Adrenal gland (tissue), 12 donors: Measurements from ENCODE around the gene SLC29A1. TPM values are rescaled to one million over a fixed set of nuclear protein-coding genes. Genes with fewer than 3 reads are reported as not detected.

Source experiments
- DNase-seq, 7 donors: peaks; one replicate each; pipeline ENCODE4 v3.0.0-alpha.2; 2019 to 2020
- H3K27ac ChIP-seq, 5 donors: fragments of 200-600 bp; sonication (generic) in 4 of 5; 1 replicate in 3 of 5; 2 replicates in 2 of 5; pipeline versions ENCODE4 v1.5.1 to v1.8.0; 2016 to 2020; ENCODE audit warnings: mild to moderate bottlenecking in 1 of 5
- H3K27me3 ChIP-seq: fragments of 200-600 bp; 2 replicates; pipeline ENCODE4 v1.8.0; 2021
- H3K36me3 ChIP-seq, 2 donors: fragments of 200-600 bp; replicated peaks in 1 of 2; 1 replicate in 1 of 2; 2 replicates in 1 of 2; pipeline versions ENCODE4 v1.5.1 to v1.8.0; 2018 to 2022
- H3K4me1 ChIP-seq, 2 donors: fragments of 200-600 bp; replicated peaks in 1 of 2; 1 replicate in 1 of 2; 2 replicates in 1 of 2; pipeline versions ENCODE4 v1.5.1 to v1.8.0; 2018 to 2021
- H3K4me3 ChIP-seq, 4 donors: fragments of 200-600 bp; sonication (generic) in 3 of 4; one replicate each; pipeline ENCODE4 v1.5.1; 2016 to 2018
- H3K9me3 ChIP-seq, 3 donors: fragments of 200-600 bp; sonication (generic) in 1 of 3; replicated peaks in 1 of 3; 1 replicate in 2 of 3; 2 replicates in 1 of 3; pipeline versions ENCODE4 v1.5.1 to v1.8.0; 2016 to 2021
- POLR2A ChIP-seq, 2 donors: fragments of 450-650 bp; IDR thresholded peaks; one replicate each; pipeline ENCODE4 v1.6.1; 2017; ENCODE audit warnings: antibody characterized with exemption in 2 of 2, mild to moderate bottlenecking in 2 of 2, moderate library complexity in 1 of 2
- WGBS, 4 donors: extraction: QIAGEN DNeasy Blood & Tissue Kit in 2 of 4; methylation state at CpG; one replicate each; pipeline versions ENCODE4 v1.1.5 to v1.1.7; 2013 to 2017; 5-methylcytosine and 5-hydroxymethylcytosine counted together
- intact Hi-C, 2 donors: fragments of 100-400 bp; cut with DNase I; formaldehyde crosslinking; loops; one replicate each; pipeline versions ENCODE4 v1.14.1 to v1.15.0; 2022 to 2023
- polyA plus RNA-seq, 3 donors: library from polyadenylated mRNA; stranded (reverse); fragments of 200-250 nt in 2 of 3; fragments of 350-450 nt in 1 of 3; fragmentation: Illumina TruSeq in 1 of 3; extraction: RNeasy Lipid Tissue Mini Kit (QIAGEN cat#74804) in 1 of 3; gene quantifications; one replicate each; pipeline ENCODE4 v1.2.3, GENCODE V29; 2013 to 2014
- total RNA-seq, 9 donors: library from RNA; depleted of rRNA in 4 of 9; stranded (reverse); fragments of >200 nt in 4 of 9; fragments of 120-200 nt in 1 of 9; fragmentation: NEBNext Ultra II Directional in 1 of 9; extraction: Animal tissue kit (Norgen Biotek cat#: 25700) in 1 of 9; gene quantifications; one replicate each; pipeline versions ENCODE4 v1.1.0 to v1.2.4, GENCODE V29; 2013 to 2023
- TF ChIP-seq, protein P1 (sequence below), 6 experiments: fragments of 450-650 bp in 4 of 6; fragments of 200-600 bp in 2 of 6; sonication (generic) in 1 of 6; IDR thresholded peaks; 1 replicate in 5 of 6; 2 replicates in 1 of 6; pipeline versions ENCODE4 v1.5.1 to v1.8.0; 2016 to 2021; ENCODE audit warnings: antibody characterized with exemption in 6 of 6, mild to moderate bottlenecking in 2 of 6, moderate library complexity in 1 of 6
- donor health status: healthy with polysubstance abuse.
- donor health status: Bipolar disorder and iron deficiency.
- donor health status: DM: yes; HTN: yes; CAD: no.
- donor health status: DM: no; HTN: no; CAD: no.
- donor health status: DM: no; HTN: no; CAD: no.
- donor health status: DM: yes; HTN: yes; CAD: no.

SLC29A1 gene
- total and polyA plus RNA-seq, 12 donors, result 48.6 to 356 (median 134) TPM

DNA sequence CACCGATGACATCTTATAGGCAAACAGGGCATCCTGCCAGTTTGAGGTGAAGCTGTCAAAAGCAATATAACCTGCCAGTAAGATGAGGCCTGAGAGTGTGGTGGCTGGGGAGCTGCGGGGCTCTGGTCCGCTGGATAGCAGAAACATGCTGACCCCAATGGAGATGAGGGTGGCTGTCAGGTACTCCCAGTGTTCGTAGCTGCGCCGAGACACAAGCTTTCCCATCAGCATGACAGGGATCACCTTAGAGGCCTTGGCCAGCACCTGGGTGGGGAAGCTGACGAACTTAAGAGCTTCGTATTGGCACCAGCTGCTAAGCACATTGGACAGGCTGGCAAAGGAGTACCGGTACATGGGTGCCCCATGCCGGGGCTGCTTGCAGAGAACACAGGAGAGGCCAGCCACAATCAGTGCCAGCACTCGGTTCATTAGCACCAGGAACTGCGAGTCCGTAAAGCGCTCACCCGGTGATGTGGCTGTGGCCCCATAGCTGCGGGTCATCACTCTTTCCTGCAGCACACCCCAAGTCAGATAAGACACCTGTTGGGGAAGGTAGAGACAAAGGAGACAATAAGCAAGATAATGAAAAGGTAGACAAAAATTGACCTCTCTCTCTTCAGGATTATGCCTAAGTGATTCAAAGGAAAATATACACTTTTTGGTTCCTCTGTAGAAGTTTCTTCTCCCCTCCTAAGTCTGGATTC lies 31.9 kb downstream of the SLC29A1 start:
- DNase-seq, result peak in 1 of 7 donors; percentile 44
- 52 to 72% (median 64%) methylated on average over 14 to 16 of the region's 16 CpGs for WGBS, 4 donors
- H3K27me3 ChIP-seq, result no peaks in the 10 kb centered on the region
- TF ChIP-seq, protein P1, sequence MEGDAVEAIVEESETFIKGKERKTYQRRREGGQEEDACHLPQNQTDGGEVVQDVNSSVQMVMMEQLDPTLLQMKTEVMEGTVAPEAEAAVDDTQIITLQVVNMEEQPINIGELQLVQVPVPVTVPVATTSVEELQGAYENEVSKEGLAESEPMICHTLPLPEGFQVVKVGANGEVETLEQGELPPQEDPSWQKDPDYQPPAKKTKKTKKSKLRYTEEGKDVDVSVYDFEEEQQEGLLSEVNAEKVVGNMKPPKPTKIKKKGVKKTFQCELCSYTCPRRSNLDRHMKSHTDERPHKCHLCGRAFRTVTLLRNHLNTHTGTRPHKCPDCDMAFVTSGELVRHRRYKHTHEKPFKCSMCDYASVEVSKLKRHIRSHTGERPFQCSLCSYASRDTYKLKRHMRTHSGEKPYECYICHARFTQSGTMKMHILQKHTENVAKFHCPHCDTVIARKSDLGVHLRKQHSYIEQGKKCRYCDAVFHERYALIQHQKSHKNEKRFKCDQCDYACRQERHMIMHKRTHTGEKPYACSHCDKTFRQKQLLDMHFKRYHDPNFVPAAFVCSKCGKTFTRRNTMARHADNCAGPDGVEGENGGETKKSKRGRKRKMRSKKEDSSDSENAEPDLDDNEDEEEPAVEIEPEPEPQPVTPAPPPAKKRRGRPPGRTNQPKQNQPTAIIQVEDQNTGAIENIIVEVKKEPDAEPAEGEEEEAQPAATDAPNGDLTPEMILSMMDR (IDR thresholded peaks at IDR 0.05), result no peak
- no peak for TF ChIP-seq POLR2A (IDR thresholded peaks at IDR 0.05)
- no peaks in the 10 kb centered on the region for H3K9me3 ChIP-seq
- H3K27ac ChIP-seq, result peak overlapping the region in 2 of 5 donors; percentile 85 to 92
- peaks cover 0 to 59% of the 10 kb centered on the region in 2 donors for H3K36me3 ChIP-seq
- no peak overlapping the region for H3K4me3 ChIP-seq
- peaks cover 13 to 37% of the 10 kb centered on the region in 2 donors for H3K4me1 ChIP-seq
- intact Hi-C loops, result no loop called here

DNA sequence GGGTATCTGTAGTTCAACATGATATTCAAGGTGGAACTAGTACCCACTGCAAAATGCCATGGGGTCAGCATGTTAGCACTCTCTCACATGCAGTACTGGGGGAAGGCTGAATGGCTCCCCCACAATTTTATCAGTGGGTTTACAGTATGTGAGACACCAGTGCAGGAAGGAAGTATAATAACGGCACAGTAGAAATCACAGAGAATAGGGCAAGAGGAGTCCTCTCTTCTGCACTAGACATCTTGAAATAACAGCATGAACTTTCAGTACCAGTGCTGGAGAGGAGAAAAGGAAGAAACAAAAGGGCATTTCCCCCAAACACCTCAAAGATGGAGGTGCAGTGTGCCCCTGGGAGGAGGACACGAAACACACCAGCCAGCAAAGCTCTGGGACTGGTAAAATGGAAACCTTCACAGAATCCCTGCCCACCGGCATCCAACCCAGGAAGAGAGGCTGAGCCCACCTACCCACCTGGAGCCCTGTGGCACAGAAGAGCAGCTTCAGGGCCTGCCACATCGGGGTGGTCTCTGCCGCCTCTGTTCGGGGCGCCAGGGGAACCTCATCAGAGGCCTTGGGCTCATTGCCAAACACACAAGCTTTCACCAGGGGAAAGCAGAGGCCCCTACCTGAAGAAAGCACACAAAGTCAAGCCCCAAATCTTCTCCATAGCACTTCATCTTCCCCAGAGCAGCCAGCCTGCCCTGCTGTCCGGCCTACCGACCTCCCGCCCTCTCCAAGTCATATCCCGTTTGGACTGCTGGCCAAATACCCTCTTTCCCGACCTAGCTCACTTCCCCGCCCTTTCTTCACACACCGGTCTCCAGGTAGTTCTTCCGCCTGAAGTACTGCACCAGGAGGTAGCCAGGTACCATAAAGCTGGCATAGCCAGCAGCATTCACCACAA lies 32.7 kb downstream of the SLC29A1 start:
- H3K36me3 ChIP-seq, result peaks cover 0 to 51% of the 10 kb centered on the region in 2 donors
- H3K4me1 ChIP-seq, result peaks cover 13 to 29% of the 10 kb centered on the region in 2 donors
- WGBS, 4 donors, result 19 to 31% (median 21%) methylated on average over 11 to 15 of the region's 15 CpGs
- peak in 1 of 7 donors; percentile 27 for DNase-seq
- H3K4me3 ChIP-seq, result peak overlapping the region in 3 of 4 donors; percentile 4 to 100 (median 92)
- H3K27ac ChIP-seq, result peak overlapping the region in 4 of 5 donors; percentile 70 to 98 (median 88)
- no peaks in the 10 kb centered on the region for H3K27me3 ChIP-seq
- TF ChIP-seq, protein P1 (IDR thresholded peaks at IDR 0.05), result no peak
- TF ChIP-seq POLR2A (IDR thresholded peaks at IDR 0.05), result no peak
- no peaks in the 10 kb centered on the region for H3K9me3 ChIP-seq
- intact Hi-C loops, result no loop called here

DNA sequence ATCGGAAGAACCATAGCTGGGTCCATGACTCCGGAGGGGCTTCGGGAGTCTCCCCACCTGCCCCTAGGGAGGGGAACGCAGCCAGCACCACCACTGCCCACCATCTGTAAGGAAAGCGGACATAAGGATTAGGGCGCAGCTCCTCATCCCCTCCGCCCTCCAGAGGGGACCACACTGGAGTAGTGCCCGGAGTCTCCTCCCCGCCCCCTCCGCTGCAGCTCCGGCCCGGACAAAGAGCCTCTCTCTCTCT lies 33.3 kb downstream of the SLC29A1 start:
- no peak for DNase-seq
- H3K4me1 ChIP-seq, result peaks cover 13 to 25% of the 10 kb centered on the region in 2 donors
- H3K4me3 ChIP-seq, result peak overlapping the region; percentile 66 to 100 (median 89)
- intact Hi-C loops, result no loop called here
- TF ChIP-seq POLR2A (IDR thresholded peaks at IDR 0.05), result no peak
- TF ChIP-seq, protein P1 (IDR thresholded peaks at IDR 0.05), result no peak
- peaks cover 0 to 45% of the 10 kb centered on the region in 2 donors for H3K36me3 ChIP-seq
- peak overlapping the region in 4 of 5 donors; percentile 70 to 98 (median 88) for H3K27ac ChIP-seq
- H3K27me3 ChIP-seq, result no peaks in the 10 kb centered on the region
- no peaks in the 10 kb centered on the region for H3K9me3 ChIP-seq
- WGBS, 4 donors, result 0 to 7% (median 1%) methylated on average over 3 to 12 of the region's 12 CpGs; no CpG with 5 or more reads in 1 of the 4 donors
